ENCODE data around the gene ASTN2.

GRCh38 chr9:116685166-116685565 is 729.7 kb downstream of the ASTN2 start:
- TF ChIP-seq, protein P1, sequence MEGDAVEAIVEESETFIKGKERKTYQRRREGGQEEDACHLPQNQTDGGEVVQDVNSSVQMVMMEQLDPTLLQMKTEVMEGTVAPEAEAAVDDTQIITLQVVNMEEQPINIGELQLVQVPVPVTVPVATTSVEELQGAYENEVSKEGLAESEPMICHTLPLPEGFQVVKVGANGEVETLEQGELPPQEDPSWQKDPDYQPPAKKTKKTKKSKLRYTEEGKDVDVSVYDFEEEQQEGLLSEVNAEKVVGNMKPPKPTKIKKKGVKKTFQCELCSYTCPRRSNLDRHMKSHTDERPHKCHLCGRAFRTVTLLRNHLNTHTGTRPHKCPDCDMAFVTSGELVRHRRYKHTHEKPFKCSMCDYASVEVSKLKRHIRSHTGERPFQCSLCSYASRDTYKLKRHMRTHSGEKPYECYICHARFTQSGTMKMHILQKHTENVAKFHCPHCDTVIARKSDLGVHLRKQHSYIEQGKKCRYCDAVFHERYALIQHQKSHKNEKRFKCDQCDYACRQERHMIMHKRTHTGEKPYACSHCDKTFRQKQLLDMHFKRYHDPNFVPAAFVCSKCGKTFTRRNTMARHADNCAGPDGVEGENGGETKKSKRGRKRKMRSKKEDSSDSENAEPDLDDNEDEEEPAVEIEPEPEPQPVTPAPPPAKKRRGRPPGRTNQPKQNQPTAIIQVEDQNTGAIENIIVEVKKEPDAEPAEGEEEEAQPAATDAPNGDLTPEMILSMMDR (IDR thresholded peaks at IDR 0.05; ENCODE audit: insufficient read depth, low read depth, low read length) = no peak
- TF ChIP-seq EZH2 (IDR thresholded peaks at IDR 0.05; ENCODE audit: insufficient read depth, low read length) = no peak
